Measurements from ENCODE around the gene KRTAP1-4.
"Not testable (repeated sequence)": the region's sequence is repeated elsewhere in the genome, so short reads cannot be mapped to it uniquely, and the experiment has no call there.

The KRTAP1-4 gene

DNA sequence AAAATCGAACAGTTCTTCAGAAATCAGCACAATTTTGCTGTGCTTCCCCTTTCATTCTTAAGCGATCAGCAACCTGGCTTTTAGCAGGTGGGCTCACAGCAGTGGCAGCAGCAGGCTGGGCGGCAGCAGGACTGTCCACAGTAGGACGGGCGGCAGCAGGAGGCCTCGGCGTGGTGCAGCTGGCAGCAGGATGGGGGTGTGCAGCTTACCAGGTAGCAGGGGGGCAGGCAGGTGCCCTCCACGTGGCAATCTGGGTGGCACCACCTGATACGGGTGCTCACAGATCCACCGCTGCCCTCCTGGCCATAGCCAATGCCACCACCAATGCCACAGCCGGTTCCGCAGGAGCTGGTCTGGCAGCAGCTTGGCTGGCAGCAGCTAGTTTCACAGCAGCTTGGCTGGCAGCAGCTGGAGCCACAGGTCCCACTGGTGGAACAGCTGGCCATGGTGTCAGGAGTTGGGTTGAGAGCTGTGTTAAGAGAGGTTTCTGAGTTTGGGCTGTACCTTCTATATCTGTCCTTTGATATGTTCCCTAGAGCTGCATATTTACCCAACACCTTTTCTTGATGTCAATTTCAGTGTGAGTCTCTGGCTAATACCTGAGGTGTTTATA, at the start of gene KRTAP1-4:
Gene KRTAP1-4, minus strand, starts transcription at position 563 of the 613 bp plus-strand sequence. Its CDS starts 117 bp downstream, at position 446.
- DNase-seq (ENCODE audit: low read depth, low spot score), result no peak

DNA sequence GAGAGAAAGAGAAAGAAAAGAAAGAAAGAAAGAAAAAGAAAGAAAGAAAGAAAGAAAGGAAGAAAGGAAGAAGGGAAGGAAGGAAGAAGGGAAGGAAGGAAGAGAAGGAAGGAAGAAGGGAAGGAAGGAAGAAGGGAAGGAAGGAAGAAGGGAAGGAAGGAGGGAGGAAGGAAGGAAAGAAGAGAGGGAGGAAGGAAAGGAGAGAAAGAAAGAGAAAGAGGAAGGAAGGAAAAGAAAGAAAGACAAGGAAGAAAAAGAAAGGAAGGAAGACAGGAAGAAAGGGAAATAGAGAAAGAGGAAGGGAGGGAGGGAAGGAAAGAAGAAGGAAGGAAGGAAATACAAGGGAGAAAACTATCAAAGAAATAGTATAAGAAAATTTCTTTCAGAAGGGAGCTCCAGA, 46.8 kb upstream of the KRTAP1-4 start:
- no peak for DNase-seq (ENCODE audit: low read depth, low spot score)

DNA sequence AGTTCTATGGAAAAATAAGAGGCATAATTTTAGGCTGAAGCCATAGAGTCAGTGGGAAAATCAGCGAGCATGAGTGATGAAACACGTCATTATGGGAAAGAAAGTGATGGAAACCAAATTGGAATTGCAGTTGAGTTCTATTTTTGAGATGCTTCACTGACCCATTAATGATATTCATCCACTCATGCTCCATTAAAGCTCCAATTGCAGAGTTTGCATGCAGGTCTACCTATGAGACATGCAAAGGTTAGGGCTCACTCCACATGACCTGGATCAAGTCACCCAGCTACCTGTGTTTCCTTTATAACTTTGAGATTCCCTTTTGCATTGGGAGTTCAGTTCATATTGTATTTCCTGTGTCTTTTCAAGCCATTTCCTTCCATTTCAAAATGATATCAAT, 43.7 kb upstream of the KRTAP1-4 start:
- no peak for DNase-seq (ENCODE audit: low read depth, low spot score)

DNA sequence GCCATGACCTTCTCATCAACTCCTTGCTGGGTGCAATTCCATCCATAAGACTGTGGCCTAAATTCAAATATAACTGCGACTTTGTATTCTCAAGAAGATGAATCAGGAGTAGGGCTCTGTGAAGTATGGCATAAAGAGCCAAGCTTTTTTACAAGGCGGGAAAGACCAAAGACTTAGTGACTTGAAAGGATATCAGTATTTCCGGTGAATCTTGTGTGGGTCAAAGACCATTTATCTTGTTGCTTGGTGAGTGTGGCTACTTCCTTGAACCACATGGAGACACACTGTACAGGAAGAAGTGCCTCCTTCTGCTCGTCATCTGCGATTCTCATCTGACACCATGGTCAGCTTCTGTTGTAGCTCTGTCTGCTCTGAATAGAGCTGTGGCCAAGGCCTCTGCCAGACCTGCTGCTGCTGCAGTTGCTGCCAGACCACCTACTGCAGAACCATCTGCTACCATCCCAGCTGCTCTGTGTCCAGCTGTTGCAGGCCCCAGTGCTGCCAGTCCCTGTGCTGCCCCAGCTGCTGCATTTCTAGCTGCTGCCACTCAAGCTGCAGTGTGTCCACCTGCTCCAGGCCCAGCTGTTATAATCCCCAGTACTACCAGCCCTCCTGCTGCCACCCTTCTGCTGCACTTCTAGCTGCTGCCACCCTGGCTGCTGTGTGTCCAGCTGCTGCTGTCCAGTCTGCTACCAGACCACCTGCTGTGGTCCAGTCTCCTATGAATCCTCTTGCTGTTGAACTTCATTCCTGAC, 41.8 kb upstream of the KRTAP1-4 start:
- no peak for DNase-seq (ENCODE audit: low read depth, low spot score)

- no peak for DNase-seq (ENCODE audit: low read depth, low spot score)
Measured at GRCh38 chr17:41069031-41069430, 39.0 kb upstream of the KRTAP1-4 start.

DNA sequence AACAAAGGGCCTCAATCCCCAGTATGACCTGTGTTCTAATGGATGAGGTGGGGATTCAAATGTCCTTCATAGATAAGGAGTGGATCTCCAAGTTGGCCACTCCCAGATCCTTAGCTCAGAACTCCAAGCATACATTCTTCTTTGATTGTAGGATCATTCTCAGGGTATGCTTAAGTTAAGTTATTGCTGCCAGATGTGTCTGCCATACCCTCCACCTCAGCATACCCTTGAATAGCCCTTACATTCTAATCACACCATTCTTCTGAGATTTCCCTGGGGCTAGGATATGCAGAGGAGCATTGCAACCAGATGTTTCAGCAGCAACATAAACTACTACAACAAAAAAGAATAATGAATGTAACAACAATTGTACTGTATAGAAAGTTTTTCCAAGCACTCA, 37.3 kb upstream of the KRTAP1-4 start:
- no peak for DNase-seq (ENCODE audit: low read depth, low spot score)

DNA sequence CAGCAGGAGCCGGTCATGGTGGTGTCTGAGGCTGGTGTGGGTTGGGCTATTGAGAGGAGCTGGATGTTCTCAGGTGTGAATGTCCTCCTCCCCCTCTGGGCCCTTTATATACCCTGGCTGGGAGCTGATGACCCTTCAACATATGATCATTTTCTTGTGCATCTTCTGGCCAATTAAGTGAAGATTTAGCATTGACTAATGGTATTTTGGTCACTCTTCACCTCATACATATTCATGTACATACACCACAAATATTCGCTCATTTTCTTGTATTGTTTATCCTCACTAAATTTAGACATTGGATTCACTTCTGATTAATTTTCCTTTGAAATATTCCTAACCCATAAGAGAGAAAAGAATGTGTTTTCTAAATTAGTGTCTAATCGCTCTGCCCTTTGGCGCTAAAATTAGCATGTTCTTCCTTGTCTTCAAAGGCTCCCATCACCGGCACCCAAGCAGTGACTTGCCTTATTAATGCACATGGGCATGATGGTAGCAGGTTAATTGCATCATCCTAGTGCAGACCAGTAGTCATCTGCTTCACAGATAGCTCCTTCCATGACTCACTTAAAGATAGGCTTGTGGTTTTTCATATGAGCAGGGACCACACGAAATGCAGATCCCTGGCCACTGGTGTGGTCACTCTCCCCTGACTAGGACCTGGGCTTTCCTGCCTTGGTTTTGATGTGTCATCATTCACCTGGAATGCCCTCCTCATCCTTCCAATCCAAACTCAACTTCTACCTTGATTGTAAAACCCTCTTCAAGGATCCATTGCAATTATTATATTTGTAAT, 36.0 kb upstream of the KRTAP1-4 start, which contains the start of gene KRTAP2-4:
Gene KRTAP2-4, minus strand, starts transcription at position 51 of the 796 bp plus-strand sequence. Its CDS starts 34 bp downstream, at position 17.
- no peak for DNase-seq (ENCODE audit: low read depth, low spot score)

GRCh38 chr17:41065016-41065689, 35.2 kb upstream of the KRTAP1-4 start:
- DNase-seq (ENCODE audit: low read depth, low spot score), result not testable (repeated sequence)

DNA sequence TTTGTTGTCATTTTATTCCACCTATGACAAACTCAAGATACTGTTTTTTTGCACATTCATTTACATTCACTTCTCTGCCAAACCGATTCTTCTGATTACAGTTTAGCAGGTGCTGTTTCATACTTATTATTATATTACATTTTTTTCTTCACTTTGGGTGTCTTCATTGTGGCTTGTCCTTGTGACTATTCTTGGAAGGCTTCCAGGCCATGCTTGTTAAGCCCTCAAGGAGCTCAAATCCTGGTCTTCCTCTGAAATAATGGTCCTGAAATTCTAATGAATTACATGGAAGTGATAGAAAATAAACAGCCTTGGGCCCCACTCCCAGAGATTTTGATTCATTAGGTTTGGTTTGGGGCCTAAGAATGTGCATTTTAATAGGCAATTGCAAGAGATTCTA, 34.3 kb upstream of the KRTAP1-4 start:
- DNase-seq (ENCODE audit: low read depth, low spot score), result no peak

DNA sequence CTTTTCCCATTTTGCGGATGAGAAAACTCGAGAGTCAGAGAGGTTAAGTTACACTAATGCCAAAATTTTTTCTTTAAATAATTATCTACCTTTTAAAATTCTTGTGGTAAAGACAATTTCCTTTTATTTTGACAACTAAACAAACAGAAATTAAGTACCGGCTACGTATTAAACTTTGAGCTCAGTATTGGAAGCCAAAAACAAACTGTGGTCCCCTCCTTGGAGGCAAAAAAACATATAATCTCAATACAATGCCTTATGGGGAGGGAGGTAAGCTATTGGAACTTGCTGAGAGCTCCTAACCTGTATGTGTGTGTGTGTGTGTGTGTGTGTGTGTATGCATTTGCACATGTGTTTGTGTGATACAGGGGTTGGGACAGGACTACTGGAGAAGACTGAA, 33.5 kb upstream of the KRTAP1-4 start:
- no peak for DNase-seq (ENCODE audit: low read depth, low spot score)

- DNase-seq (ENCODE audit: low read depth, low spot score), result no peak
Measured at GRCh38 chr17:41061964-41062363, 32.0 kb upstream of the KRTAP1-4 start.

DNA sequence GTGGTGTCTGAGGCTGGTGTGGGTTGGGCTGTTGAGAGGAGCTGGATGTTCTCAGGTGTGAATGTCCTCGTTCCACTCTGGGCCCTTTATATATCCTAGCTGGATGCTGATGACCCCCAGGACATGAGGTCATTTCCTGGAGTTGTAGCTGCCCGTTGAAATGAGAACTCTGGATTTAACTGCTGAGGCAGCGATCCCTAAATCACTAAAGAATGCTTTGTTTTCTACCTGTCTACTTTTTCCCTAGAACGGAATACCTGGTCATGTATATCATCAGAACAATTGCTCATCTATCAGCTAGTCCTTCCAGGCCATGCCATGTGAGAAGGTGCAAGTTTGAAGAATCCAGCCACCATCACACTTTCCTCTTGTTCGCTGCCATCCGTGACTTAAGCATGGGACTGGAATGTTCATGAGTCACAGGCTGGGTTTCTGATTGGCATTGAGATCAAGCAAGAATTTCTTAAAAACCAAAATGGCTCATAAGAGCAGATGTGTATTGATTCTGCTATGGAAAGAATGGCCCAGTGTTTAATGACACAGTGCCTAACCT, 30.1 kb upstream of the KRTAP1-4 start, which contains the start of gene KRTAP2-3:
Gene KRTAP2-3, minus strand, starts transcription at position 63 of the 553 bp plus-strand sequence. CDS start 64 bp downstream, outside the sequence.
- DNase-seq (ENCODE audit: low read depth, low spot score), result no peak

GRCh38 chr17:41059276-41060051, 29.5 kb upstream of the KRTAP1-4 start:
- DNase-seq (ENCODE audit: low read depth, low spot score), result not testable (repeated sequence)

DNA sequence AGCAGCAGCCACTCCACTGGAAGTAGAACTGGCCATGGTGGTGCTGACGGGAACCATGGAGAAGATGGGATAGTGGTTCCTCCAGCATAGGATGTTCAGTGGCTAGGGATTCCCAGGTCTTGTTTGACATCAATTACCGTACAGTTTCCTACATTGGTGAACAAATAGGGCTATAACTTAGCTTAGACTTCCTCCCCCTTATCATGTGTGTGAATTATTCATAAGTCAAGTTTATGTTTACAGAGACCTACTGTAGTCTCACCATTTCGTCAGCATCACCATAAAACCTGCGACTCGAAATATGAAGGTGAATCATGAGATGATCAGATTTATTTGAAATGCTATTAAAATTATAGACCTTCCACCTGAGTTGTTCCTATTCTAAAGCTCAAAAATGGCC, 28.7 kb upstream of the KRTAP1-4 start:
- DNase-seq (ENCODE audit: low read depth, low spot score), result no peak

GRCh38 chr17:41057547-41057946, 27.6 kb upstream of the KRTAP1-4 start:
- no peak for DNase-seq (ENCODE audit: low read depth, low spot score)

- not testable (repeated sequence) for DNase-seq (ENCODE audit: low read depth, low spot score)
Measured at GRCh38 chr17:41055130-41055529, 25.1 kb upstream of the KRTAP1-4 start, which contains the start of gene KRTAP2-2. KRTAP2-2 (minus strand) TSS chr17:41055230; CDS start chr17:41055211, 19 bp downstream.

- not testable (repeated sequence) for DNase-seq (ENCODE audit: low read depth, low spot score)
Measured at GRCh38 chr17:41054556-41054955, 24.6 kb upstream of the KRTAP1-4 start.

- DNase-seq (ENCODE audit: low read depth, low spot score), result no peak
Measured at GRCh38 chr17:41054025-41054424, 24.0 kb upstream of the KRTAP1-4 start.

DNA sequence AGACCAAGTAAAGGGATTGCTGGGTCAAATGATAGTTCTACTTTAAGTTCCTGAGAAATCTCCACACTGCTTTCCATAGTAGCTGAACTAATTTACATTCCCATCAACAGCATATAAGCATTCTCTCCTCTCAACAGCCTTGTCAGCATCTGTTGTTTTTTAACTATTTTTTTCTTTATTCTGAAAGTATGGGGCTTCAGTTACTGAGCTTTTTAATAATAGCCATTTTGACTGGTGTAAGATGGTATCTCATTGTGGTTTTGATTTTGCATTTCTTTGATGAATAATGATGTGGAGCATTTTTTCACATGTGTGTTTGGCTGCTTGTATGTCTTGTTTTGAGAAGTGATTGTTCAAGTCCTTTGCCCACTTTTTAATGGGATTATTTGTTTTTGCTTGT, 22.6 kb upstream of the KRTAP1-4 start:
- DNase-seq (ENCODE audit: low read depth, low spot score), result no peak

DNA sequence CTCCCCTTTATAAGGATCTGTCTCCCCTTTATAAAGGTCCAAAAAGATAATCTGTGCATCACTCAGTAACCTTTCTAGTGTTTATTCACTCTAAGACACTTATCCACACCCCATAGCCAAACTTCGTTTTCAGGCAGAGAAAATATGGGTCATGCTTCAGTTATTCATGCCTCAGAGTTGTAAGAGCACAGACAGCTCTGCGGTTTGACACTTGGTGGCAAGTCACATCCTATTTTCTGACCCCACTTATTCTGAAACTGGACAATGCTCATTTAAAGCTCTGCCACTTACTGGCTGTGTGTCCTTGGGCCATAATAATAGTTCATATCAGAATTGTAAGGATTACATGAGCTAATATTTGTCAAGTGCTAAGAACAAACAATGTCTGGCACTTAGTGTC, 19.1 kb upstream of the KRTAP1-4 start:
- no peak for DNase-seq (ENCODE audit: low read depth, low spot score)

All from activated naive CD8-positive, alpha-beta T cell treated with anti-CD3 and anti-CD28 coated beads, Interleukin-2, amount 50 U/mL, for 16 hours (primary cell).